HG03060 (cell line): Measurements from ENCODE around the gene SARS1.

ENCODE experiments used
- ATAC-seq: cut with Tn5 transposase; IDR thresholded peaks from one replicate; pipeline ENCODE4 v1.9.1; 2021; ENCODE audit warnings: low read depth, moderate number of reproducible peaks; ENCODE audit not compliant: unreplicated experiment

The SARS1 gene

GRCh38 chr1:109225308-109225707 lies 11.6 kb downstream of the SARS1 start:
- ATAC-seq = no peak

GRCh38 chr1:109225711-109226445 lies 12.2 kb downstream of the SARS1 start:
- ATAC-seq = no peak

GRCh38 chr1:109228167-109228566 lies 14.4 kb downstream of the SARS1 start:
- ATAC-seq = no peak

- ATAC-seq = no peak
These were observed 15.9 kb downstream of the SARS1 start for GRCh38 chr1:109229531-109230127.

GRCh38 chr1:109231066-109231465 lies 17.3 kb downstream of the SARS1 start:
- no peak for ATAC-seq

GRCh38 chr1:109235137-109235536 lies 21.4 kb downstream of the SARS1 start:
- no peak for ATAC-seq

GRCh38 chr1:109237512-109237911 lies 23.8 kb downstream of the SARS1 start:
- ATAC-seq = no peak

DNA sequence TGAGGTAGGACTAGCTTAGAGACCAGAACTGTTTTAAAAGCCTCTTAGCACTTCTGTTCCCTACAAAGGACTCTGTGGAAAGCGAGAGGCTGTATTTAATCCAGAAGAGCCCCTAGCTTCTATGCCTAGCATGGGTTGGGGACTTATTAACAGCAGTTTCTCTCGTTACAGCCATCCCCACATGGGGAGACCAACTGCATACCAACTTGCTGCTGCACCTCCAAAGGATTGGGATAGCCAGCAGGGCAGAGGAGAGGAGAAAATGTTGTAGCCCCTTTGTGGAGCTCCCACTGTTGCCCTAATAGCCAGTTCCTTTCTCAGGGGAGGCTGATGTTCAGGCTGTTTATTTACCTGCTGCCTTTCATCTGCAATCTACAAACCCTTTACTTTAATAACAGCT lies 24.7 kb downstream of the SARS1 start:
- ATAC-seq = no peak

DNA sequence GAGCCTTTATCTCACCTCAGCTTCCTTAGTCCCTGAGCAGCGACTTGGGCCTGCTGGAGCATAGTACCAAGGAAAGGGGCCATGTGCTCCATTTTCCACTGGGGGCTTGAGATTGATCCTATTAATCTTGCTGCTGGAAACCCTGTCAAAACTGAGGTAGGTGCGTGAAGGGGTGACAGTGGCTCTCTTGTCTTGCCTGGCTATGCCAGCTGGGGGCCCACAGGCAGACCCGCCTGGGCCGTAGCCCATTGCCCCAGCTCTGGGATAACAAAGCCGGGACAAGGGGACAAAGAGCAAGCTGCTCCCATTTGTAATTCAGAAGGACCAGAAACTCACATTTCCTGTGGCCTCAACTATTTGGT lies 25.3 kb downstream of the SARS1 start:
- ATAC-seq = no peak

- ATAC-seq = no peak
These were observed 25.8 kb downstream of the SARS1 start for GRCh38 chr1:109239409-109240068.

GRCh38 chr1:109240158-109241152 lies 26.7 kb downstream of the SARS1 start:
- no peak for ATAC-seq

GRCh38 chr1:109241344-109241743 lies 27.6 kb downstream of the SARS1 start:
- no peak for ATAC-seq

DNA sequence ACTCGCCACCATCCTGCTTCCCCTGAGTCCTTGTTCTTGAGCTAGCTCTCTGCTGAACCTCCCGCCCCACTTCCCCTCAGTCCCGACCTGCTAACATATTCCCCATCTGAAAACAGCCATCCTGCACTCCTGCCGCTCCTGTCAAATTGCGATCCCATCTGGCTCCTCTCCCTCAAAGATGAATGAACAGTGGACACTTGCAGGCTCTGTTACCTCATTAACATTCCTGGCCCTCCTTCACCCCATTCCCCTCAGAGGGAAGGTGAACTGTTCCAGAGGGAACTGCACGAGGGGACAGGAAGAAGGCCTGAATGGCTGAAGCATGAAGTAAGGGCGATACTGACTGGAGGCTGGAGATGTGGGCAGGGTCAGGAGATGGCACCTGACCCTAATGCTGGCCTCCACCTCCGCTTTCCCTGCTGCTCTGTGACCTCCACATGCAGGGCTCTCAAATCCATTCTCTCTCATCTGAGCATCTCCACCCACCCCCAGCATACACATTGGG lies 28.2 kb downstream of the SARS1 start:
- ATAC-seq = no peak

GRCh38 chr1:109242387-109242786 lies 28.7 kb downstream of the SARS1 start:
- ATAC-seq = no peak

GRCh38 chr1:109243221-109243620 lies 29.5 kb downstream of the SARS1 start:
- no peak for ATAC-seq

DNA sequence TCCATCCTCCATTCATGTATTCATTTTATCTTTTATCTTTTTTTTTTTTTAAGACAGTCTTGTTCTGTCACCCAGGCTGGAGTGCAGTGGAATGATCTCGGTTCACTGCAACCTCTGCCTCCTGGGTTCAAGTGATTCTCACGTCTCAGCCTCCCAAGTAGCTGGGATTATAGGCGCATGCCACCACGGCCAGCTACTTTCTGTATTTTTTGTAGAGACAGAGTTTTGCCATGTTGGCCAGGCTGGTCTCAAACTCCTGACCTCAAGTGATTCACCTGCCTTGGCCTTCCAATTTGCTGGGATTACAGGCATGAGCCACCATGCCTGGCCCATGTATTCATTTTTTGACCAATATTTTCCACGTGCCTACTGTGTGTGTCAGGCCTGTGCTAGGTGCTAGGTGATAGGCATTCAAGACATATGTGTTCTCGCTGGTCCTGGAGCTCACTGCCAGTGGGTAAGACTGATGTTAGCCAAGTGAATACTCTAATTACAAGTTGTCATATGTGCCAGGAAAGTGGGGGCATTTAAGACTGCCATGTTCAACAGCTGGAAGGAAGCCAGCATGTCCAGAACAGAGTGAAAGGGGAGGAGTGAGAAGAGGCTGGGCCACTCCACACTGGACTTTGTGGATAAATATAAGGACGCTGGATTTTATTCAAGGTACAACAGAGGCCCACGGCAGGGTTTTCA lies 30.3 kb downstream of the SARS1 start:
- no peak for ATAC-seq

GRCh38 chr1:109246141-109246551 lies 32.4 kb downstream of the SARS1 start:
- no peak for ATAC-seq

- no peak for ATAC-seq
These were observed 34.0 kb downstream of the SARS1 start for GRCh38 chr1:109247401-109248365.

GRCh38 chr1:109248444-109248796 lies 34.7 kb downstream of the SARS1 start:
- no peak for ATAC-seq
